H7 (cell line): ENCODE results near the gene FBXW10. TPM values are rescaled to one million over a fixed set of nuclear protein-coding genes. Genes with fewer than 3 reads are reported as not detected.
"Not testable (repeated sequence)": the region's sequence is repeated elsewhere in the genome, so short reads cannot be mapped to it uniquely, and the experiment has no call there.

Source experiments
- DNase-seq: peaks from one replicate; pipeline ENCODE4 v3.0.0; 2012
- H3K27me3 ChIP-seq: 2 replicates; pipeline ENCODE4 v1.6.0; 2011; ENCODE audit warnings: mild to moderate bottlenecking, low read length; ENCODE audit not compliant: control insufficient read depth, insufficient read depth
- H3K36me3 ChIP-seq: replicated peaks from 2 replicates; pipeline ENCODE4 v1.5.1; 2011; ENCODE audit warnings: low read length; ENCODE audit not compliant: control insufficient read depth, insufficient read depth
- H3K4me3 ChIP-seq: 2 replicates; pipeline ENCODE4 v1.5.1; 2011; ENCODE audit warnings: low read depth, mild to moderate bottlenecking, control low read depth, low read length, moderate library complexity; ENCODE audit not compliant: insufficient read depth
- total RNA-seq: library from RNA; depleted of rRNA; stranded (reverse); fragments of >200 nt; shearing (Covaris generic); gene quantifications from 2 replicates; pipeline ENCODE4 v1.2.3, GENCODE V29; 2014

The FBXW10 gene
- total RNA-seq, 1 experiment from 2014 or later, result not detected

- not testable (repeated sequence) for H3K36me3 ChIP-seq, H3K27me3 ChIP-seq
- peak; percentile 88 for DNase-seq
- peak within 1 kb of the TSS; percentile 48 for H3K4me3 ChIP-seq
Measured at GRCh38 chr17:18780991-18781718, 37.3 kb downstream of the FBXW10 start, which contains the start of gene TVP23B. TSS of gene TVP23B (plus strand) at chr17:18781183. CDS start at chr17:18781294, 111 bp downstream.

GRCh38 chr17:18781805-18782204, 38.0 kb downstream of the FBXW10 start:
- not testable (repeated sequence) for H3K27me3 ChIP-seq, DNase-seq
- peak overlapping the region; percentile 48 for H3K4me3 ChIP-seq

GRCh38 chr17:18785933-18786332, 42.1 kb downstream of the FBXW10 start:
- not testable (repeated sequence) for H3K4me3 ChIP-seq, DNase-seq, H3K27me3 ChIP-seq, H3K36me3 ChIP-seq

More at GRCh38 chr17:18781805-18782204, 38.0 kb downstream of the FBXW10 start:
- not testable (repeated sequence) for H3K36me3 ChIP-seq

- H3K4me3 ChIP-seq, DNase-seq, H3K36me3 ChIP-seq, H3K27me3 ChIP-seq: not testable (repeated sequence)
Measured at GRCh38 chr17:18786890-18787289, 43.0 kb downstream of the FBXW10 start.

- not testable (repeated sequence) for H3K27me3 ChIP-seq, H3K36me3 ChIP-seq, H3K4me3 ChIP-seq, DNase-seq
Measured at GRCh38 chr17:18791402-18791801, 47.5 kb downstream of the FBXW10 start.

GRCh38 chr17:18794841-18795240, 51.0 kb downstream of the FBXW10 start:
- DNase-seq, H3K4me3 ChIP-seq, H3K27me3 ChIP-seq, H3K36me3 ChIP-seq: not testable (repeated sequence)

GRCh38 chr17:18796887-18797286, 53.0 kb downstream of the FBXW10 start:
- DNase-seq, H3K4me3 ChIP-seq, H3K36me3 ChIP-seq, H3K27me3 ChIP-seq: not testable (repeated sequence)

- not testable (repeated sequence) for DNase-seq, H3K27me3 ChIP-seq, H3K4me3 ChIP-seq, H3K36me3 ChIP-seq
Measured at GRCh38 chr17:18803458-18804245, 59.8 kb downstream of the FBXW10 start.

GRCh38 chr17:18815924-18816323, 72.1 kb downstream of the FBXW10 start:
- H3K36me3 ChIP-seq, H3K4me3 ChIP-seq, DNase-seq, H3K27me3 ChIP-seq: not testable (repeated sequence)

GRCh38 chr17:18816489-18817371, 72.9 kb downstream of the FBXW10 start:
- DNase-seq, result peak; percentile 17
- not testable (repeated sequence) for H3K36me3 ChIP-seq, H3K27me3 ChIP-seq, H3K4me3 ChIP-seq

- not testable (repeated sequence) for H3K27me3 ChIP-seq, DNase-seq, H3K36me3 ChIP-seq, H3K4me3 ChIP-seq
Measured at GRCh38 chr17:18821430-18821829, 77.6 kb downstream of the FBXW10 start.

GRCh38 chr17:18827613-18828012, 83.8 kb downstream of the FBXW10 start:
- not testable (repeated sequence) for H3K27me3 ChIP-seq, DNase-seq, H3K36me3 ChIP-seq, H3K4me3 ChIP-seq
